OCI-M2 (cell line): ENCODE data around the gene SPNS1.
"Not testable (repeated sequence)": the region's sequence is repeated elsewhere in the genome, so short reads cannot be mapped to it uniquely, and the experiment has no call there.

ENCODE experiments used
- DNase-seq: peaks from one replicate; lab custom pipeline; 2025; ENCODE audit not compliant: unreplicated experiment; lab: John Stamatoyannopoulos, UW

The SPNS1 gene

DNA sequence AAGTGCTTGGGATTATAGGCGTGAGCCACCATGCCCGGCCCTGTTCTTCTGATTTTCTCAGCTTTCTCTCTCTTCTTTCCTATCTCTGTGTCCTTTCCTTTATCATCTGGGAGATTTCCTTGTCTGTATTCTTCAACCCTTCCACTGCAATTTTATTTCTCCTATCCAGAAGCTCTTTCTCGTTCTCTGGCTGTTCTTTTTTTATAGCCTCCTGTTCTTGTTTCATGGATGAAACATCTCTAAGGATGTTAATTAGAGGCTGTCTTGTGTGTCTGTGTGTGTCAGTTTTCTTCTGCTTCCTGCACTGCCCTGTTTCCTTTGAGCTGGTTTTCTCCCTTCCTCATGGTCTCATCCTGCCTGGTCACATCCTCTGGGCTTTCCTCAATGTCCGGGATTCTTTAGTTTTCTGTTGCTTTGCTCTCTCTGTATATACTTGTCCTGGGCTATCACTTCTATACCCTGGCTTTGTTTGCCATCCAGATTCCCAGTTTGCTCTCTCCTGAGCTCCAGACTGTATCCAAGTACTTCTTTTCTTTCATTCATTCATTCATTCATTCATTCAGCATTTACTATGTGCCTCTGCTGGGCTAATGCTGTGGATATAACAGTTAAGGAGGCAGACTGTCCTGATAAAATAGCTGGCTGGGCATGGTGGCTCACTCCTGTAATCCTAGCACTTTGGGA, 12.7 kb downstream of the SPNS1 start:
- DNase-seq, result no peak

DNA sequence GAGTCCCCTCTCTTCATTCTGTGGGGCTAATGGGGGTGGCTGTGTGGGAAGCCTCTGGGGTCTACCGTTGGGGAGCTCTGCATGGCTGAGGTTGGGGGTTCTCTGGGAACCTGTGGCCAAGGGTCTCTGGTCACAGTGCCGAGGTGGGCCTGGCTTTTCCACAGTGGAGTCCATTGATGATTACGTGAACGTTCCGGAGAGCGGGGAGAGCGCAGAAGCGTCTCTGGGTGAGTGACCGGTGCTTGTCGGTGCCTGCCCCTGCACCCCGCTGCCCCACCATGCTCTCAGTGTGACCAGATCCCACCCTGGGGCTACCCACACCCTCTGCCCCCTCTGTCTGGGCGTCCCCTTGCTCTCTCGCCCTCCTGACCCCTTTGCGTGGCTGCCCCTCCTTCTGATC, 14.8 kb downstream of the SPNS1 start:
- no peak for DNase-seq

DNA sequence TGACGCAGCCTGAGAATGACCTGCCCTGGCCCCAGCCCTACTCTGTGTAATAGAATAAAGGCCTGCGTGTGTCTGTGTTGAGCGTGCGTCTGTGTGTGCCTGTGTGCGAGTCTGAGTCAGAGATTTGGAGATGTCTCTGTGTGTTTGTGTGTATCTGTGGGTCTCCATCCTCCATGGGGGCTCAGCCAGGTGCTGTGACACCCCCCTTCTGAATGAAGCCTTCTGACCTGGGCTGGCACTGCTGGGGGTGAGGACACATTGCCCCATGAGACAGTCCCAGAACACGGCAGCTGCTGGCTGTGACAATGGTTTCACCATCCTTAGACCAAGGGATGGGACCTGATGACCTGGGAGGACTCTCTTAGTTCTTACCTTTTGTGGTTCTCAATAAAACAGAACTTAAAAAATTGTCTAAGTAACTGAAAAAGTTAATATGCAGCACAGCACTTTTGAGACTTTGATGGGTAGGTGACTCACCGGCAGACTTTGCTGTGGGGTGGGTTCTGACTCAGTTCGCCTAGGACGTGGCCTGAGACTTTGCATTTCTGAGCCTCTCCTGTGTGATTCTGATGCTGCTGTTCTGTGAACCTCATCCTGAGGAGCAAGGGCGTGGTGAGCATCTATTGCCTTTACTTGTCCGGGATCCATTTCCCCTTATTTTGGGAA, 15.9 kb downstream of the SPNS1 start:
- DNase-seq, result no peak

DNA sequence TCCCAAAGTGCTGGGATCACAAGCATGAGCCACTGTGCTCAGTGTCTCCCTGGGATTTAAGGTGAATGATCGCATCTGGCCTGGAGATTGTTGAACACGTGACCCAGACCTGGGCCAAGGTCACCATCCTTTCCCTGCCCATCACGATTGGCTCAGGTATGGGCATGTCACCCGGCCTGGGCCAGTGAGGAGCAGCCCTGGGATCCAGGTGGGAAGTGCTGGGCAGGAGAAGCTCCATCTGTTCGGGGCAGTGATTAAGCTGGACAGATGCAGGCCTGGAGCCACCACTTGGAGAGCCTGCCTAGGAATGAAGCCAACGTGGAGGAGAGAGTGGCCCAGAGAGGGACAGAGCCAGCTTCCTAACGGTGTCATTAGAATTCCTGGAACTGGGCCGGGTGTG, 17.1 kb downstream of the SPNS1 start:
- DNase-seq, result no peak

DNA sequence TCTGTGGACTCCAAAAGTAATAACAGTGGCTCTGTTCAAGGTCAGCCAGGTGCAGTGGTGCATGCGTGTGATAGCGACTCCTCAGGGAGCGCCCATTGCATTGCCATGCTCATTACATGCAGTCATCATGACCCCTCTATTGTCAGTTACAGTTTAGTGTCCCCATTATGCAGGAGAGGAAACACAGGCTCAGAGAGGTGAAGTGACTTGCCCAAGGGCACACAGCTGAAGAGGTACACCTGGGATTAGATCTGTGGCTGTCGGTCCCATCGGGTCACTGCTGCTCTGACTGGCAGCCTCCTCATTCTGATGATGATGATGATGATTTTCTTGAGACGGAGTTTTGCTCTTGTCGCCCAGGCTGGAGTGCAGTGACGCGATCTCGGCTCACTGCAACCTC, 17.9 kb downstream of the SPNS1 start:
- no peak for DNase-seq

DNA sequence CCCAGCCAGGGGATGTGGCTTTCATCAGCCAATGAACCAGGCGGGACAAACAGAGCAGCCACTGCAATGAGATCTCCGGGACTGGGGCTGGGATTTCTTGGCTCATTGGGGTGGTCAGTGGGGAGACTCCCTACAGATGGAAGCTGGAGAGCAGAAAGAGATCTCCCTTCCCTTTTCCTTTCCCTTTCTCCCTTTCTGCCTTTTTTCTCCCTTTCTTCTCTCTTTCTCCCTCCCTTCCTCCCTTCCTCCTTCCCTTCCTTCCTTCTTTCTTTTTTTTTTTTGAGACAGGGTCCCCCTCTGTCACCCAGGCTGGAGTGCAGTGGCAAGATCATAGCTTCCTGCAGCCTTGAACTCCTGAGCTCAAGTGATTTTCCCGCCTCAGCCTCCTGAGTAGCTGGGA, 24.3 kb downstream of the SPNS1 start:
- DNase-seq, result no peak

DNA sequence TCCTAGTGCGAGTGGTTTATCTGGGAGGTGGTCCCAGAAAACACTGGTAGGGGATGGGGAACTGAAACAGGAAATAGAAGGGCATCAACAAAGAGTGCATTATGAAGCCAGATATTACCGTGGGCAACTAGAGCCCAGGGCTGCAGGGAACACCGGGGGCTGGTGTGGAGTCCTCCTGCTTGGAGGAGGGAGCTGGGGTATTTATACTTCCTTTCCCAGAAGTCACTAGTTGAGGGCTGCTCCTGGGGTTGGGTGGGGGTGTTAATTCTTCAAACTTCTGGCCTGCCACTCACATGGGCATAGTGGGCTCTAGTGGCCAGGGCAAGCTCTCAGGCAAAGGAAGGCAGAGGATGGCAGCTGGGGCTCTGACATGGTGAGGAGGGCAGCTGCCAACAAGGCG, 25.0 kb downstream of the SPNS1 start:
- no peak for DNase-seq

DNA sequence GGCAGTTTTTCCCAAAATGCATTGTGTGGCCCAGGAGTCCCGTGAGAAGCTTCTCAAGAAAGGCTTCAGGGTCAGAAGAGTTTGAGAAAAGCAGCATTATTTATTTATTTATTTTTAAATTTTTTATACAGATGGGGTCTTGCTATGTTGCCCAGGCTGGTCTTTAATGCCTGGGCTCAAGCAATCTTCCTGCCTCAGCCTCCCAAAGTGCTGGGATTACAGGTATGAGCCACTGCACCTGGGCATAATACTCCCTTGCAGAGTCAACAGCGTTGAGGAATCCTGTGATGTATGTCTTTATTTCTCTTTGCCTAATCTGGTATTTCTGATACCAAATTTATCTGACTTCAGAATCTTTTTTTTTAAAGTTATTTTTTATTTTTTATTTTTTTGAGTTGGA, 25.4 kb downstream of the SPNS1 start:
- DNase-seq, result no peak

DNA sequence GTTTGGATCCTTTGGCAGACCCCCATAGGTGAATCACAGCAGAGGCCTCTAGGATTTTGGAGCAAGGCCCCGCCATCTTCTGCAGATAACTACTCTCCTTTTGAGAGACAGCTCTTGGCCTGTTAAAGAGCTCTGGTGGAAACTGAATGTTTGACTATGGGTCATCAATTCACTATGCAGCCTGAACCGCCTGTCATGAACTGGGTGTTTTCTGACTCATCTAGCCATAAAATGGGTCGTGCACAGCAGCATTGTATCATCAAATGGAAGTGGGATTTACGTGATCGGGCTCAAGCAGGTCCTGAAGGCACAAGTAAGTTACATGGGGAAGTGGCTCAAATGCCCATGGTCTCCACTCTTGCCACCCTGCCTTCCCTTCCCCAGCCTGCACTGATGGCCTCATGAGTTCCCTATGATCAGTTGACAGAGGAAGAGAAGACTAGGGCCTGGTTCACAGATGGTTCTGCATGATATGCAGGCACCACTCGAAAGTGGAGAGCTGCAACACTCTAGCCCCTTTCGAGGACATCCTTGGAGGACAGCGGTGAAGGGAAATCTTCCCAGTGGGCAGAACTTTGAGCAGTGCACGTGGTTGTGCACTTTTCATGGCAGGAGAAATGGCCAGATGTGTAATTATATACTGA, 30.0 kb downstream of the SPNS1 start:
- DNase-seq, result not testable (repeated sequence)

DNA sequence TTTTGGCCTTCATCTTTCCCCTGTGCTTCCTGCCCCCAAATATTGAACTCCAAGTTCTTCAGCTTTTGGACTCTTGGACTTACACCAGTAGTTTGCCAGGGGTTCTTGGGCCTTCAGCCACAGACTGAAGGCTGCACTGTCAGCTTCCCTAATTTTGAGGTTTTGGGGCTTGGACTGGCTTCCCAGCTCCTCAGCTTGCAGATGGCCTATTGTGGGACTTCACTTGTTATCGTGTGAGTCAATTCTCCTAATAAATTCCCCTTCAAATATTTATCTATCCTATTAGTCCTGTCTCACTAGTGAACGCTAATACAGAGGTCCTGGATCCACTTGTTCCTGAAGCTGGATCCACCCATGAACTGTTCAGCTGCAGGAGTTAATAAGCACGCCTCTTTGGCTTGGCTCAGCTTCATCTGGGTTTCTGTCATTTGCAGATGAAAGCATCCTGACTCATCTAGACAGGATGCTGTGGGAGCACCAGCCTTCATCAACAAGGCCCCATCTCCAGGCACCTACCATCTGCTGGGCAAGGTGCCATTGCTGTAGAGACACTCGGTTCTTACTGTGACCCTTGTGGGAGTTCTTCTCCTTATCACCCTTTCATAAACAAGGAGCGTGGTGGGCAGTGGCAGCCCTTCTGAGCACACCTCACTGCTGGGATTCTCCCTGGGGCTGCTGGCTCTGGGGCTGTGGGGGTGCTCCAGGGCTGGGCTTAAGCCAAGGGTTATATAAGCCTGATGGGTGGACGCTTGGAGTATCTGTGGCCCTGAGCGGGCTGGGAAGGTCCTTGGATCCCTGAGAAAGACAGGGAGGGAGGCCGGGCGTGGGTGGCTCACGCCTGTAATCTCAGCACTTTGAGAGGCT, 33.4 kb downstream of the SPNS1 start:
- no peak for DNase-seq

DNA sequence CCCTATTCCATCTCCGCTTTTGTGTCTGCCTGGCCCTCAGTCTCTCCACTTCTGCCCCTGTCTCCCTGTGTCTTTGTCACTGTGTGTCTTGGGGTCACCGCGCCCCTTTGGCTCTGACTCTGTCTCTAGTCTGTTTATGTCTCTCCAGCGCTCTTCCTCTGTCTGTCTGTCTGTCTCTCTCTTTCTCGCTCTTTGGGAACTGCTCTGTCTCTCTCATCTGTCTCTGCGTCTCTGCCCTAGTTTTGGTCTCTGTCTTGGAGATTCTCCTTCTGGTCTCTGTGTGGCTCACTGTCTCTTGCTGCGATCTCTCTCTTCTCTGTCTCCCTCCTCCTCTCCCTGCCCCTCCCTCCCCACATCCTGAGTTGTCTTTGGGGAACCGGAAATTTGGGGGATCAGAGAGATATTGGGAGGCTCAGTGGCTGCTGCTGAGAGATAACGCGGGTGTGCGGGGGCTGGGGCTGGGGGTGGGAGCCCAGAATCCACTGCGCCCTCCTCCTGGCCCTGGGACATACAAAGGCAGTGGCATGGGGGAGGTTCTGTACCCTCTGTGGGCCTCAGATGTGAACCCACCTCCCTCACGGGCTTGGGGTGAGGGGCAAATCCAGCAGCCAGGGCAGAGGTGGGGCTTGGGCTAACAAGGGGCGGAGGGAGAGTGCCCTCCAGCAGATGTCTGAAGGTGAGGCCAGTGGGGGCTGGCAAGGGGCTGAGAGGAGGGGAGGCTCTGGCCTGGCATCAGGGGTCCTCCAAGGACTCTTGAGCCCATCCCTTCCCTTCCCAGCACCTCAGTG, 34.7 kb downstream of the SPNS1 start:
- DNase-seq, result peak; percentile 66

DNA sequence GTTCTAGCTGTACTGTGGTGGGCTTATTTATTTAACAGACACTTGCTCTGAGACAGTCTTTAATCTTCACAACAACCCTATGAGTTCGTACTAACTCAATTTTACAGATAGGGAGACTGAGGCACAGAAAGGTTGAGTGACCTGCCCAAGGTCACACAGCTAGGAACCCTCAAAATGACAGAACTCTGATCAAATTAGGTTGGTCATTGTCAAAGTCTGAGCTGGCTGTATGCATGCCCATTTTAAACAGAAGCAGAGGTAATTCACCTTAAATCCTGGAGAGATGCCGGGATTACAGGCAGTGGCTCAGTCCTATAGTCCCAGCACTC, 35.2 kb downstream of the SPNS1 start:
- no peak for DNase-seq

DNA sequence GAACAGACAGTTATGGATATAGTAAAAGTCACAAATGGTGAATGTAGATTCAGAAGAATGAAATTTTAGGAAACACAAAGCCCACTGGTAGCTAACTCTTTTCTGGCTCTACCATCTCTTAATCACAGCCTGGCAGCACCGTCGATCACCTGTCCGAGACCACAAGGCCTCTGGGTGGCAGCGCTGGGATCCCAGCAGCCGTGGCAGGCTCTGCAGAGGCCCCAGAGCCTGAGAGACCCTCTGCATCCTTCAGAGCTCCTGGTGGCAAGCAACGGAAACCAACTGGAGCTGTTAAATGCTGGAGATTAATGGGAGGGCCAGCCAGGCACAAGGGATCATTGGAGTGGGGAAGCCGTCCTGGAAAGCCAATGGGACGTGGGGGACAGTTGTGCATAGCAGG, 36.5 kb downstream of the SPNS1 start:
- DNase-seq, result no peak

DNA sequence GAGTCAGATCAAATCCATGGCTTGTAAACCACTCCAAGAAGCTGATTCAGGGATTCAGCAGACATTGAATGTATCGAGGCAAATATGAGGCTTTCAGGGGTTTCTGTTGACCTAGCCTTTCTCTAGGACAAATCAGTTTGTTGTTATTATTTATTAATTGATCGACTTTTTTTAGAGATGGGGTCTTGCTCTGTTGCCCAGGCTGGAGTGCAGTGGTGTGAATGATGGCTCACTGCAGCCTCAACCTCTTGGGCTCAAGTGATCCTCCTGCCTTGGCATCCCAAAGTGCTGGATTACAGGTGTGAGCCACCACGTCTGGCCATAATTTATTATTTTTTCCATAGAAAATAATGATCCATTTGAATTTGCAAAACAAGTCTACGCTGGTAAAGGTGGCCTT, 37.3 kb downstream of the SPNS1 start:
- no peak for DNase-seq

DNA sequence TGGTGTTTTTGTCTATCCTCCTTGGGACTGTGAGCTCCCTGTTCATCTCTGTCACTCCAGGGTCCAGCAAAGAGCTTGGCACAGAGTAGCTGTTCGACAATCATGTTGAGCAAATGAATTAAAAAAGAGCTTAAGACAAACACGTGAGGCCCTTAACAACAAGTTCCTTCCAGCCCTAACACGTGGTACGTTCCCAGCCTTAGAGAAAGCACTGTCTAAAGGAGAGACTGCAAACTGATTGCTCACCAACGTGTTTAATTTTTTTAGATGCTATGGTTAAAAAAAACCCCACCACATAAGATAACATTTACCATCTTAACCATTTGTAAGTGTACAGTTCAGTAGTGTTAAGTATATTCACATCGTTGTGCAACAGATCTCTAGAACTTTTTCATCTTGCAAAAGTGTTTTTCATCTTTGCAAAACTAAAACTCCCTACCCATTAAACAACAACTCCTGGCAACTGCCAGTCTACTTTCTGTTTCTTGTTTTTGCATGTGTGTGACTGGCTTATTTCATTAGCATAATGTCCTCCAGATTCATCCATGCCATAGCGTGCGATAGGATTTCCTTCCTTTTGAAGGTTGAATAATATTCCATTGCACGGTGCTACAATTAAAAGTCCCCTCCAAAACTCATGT, 38.5 kb downstream of the SPNS1 start:
- DNase-seq, result no peak

DNA sequence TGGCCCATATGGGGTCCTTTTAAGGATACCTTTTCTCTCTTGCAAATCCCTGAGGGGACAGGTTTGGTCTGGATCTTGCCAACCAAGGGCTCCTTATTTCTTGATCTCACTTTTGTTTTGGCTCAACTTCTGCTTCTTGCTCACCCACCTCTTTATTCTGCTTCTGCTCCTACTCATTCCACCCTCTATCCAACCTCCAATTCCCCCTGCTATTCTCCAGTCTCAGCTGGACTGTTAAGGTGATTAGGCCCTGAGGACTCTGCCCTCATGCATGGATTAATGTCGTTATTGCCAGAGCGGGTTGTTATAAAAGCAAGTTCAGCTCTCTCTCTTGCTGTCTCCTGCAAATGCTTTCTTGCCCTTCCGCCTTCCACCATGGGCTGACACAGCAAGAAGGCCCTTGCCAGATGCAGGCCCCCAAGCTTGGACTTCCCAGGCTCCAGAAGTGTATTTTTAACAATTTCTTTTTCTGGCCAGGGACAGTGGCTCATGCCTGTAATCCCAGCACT, 40.0 kb downstream of the SPNS1 start:
- DNase-seq, result no peak

DNA sequence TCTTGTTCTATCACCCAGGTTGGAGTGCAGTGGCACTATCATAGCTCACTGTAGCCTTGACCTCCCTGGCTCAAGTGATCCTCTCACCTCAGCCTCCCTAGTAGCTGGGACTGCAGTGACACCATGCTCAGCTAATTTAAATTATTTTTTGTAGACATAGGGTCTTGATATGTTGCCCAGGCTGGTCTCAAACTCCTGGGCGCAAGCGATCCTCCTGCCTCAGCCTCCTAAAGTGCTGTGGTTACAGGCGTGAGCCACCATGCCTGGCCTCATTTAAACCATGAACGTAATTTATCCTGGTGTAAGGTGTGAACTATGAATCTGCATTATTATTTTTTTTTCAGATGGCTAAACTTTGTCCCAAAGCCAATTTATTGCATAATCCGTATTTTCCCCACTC, 47.6 kb downstream of the SPNS1 start:
- no peak for DNase-seq

DNA sequence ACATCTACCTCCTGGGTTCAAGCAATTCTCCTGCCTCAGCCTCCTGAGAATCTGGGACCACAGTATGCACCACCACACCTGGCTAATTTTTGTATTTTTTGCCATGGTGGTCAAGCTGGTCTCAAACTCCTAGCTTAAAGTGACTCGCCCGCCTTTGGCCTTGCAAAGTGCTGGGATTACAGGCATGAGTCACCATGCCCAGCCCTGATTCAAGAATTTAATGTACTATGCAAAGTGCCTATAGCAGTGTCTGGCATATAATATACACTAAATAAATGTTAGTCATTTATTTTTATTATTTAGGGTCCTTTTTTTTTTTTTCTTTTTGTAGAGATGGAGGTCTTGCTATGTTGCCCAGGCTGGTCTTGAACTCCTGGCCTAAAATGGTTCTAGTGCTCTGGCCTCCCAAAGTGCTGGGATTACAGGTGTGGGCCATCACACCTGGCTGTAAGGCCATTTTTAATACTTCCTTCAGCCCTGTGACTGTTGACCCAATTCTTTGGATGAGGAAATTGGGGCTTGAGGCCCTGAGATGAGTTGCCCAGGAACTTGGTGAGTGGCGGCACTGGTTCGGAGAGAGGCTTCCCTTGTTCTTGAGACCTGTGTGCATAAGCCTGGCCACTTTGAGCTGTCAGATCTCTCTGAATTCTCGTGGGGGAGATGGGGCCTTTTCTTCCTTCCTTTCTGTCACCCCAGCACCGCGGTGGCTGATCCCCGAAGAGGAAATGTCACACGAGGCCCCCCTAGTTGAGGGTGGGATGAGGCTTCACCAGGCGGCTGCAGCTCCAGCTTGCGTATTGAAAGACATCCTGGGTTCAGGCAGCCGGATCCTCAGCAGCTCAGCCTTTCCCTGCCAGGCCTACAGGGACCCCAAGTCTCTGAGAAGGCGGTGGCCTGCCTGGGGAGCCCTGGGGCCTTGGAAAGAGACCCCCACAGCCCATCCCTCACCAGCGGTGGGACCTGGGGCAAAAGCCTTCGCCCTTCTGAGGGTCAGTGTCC, 49.0 kb downstream of the SPNS1 start:
- DNase-seq, result no peak

DNA sequence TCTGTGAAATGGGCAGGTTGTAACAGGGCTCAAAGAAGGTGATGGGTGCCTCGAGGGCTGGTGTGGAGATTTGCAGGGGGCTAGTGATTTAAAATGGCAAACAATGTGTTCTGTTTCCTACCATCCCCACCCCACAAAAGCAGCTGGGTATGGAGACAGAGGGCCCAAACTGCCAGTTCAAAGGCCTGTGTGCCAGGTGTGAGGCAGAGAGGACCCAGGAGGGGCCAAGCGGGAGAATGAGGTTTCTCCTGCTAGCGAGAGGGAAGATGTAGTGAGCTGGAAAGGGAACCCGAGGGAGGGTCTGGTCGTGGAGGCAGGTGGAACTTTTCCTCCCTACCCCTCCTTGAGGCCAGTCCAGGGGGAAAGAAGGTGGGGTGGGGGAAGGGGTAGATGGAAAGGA, 49.7 kb downstream of the SPNS1 start:
- DNase-seq, result no peak
